ENCODE data around the gene RSPH1. TPM values are rescaled to one million over a fixed set of nuclear protein-coding genes. Genes with fewer than 3 reads are reported as not detected.

RSPH1 gene
- total RNA-seq, 1 experiment from 2014 or later, result 1.5 TPM

DNA sequence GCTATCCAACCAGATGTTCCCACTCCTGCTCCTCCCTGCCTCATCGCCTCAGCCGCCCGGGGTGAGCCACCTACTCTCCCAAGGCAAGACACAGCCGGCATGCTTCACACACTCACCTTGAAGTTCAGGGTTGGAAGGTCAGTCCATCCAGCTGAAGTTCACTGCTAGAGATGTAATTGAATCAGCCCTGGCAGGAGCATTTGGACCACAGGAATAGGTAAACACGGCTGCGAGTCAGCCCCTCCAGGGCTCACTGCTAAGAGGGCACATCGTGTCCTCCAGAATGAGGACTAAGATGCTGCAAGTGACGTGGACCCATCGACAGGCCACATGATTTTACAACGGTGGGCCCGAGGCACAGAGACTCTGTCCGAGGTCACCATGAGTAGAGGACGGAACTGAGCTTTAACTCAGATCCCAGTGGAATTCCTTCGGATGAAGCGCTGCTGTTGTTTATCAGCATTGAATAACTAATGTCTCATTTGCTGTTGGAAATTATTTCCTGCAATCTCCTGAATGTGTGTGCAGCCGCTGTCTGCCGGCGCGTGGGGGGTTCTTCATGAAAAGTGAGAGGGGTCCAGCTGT lies 41.9 kb downstream of the RSPH1 start:
- POLR2A ChIA-PET, result no interaction called here
- no peaks in the 10 kb centered on the region for H3K27me3 ChIP-seq (ENCODE audit: insufficient read depth, low read length)

More for the DNA sequence above, 41.9 kb downstream of the RSPH1 start:
- Histone ChIP-seq H3K4me1 (ENCODE audit: control insufficient read depth in 1 of 2, insufficient read depth in 2 of 2, low read length in 2 of 2) (peaks cover 6 to 13% of the 10 kb centered on the region in 2 experiments), H3K4me3 (replicated peaks in 1 of 2; ENCODE audit: low read depth in 1 of 2, low read length in 2 of 2) (no peak overlapping the region), H3K36me3 (ENCODE audit: control insufficient read depth in 1 of 2, insufficient read depth in 2 of 2, low read length in 2 of 2) (no peaks in the 10 kb centered on the region), H2AFZ (ENCODE audit: low read depth, low read length, poor library complexity, severe bottlenecking) (no peak overlapping the region), H3K9ac (ENCODE audit: low read length) (no peak overlapping the region), H4K20me1 (ENCODE audit: insufficient read depth) (no peaks in the 10 kb centered on the region), H3K79me2 (ENCODE audit: insufficient read depth, low read length) (no peaks in the 10 kb centered on the region), H3K27ac (ENCODE audit: low read depth, low read length) (no peak overlapping the region), H3K4me2 (ENCODE audit: low read length) (no peak overlapping the region), H3K9me3 (ENCODE audit: control insufficient read depth in 1 of 2, insufficient read depth in 1 of 2, low read depth in 1 of 2, low read length in 2 of 2) (no peaks in the 10 kb centered on the region), H3K9me2 (ENCODE audit: insufficient read depth) (no peaks in the 10 kb centered on the region)
- BruUV-seq (replicated peaks), result no TSS peak
- no peak for ATAC-seq
- ChIA-PET CTCF (no interaction called here), RAD21 (ENCODE audit: low non-redundant PET in 1 of 2, low total read pairs in 2 of 2, uncharacterized antibody in 2 of 2, unreplicated experiment in 2 of 2) (no interaction called here)
- TF ChIP-seq RAD21 (IDR thresholded peaks at IDR 0.05; ENCODE audit: low read depth), result no peak
- TF ChIP-seq TCF7L2 (IDR thresholded peaks at IDR 0.05; ENCODE audit: borderline replicate concordance, extremely low read depth, insufficient read depth, insufficient read length), result no peak
- no peak for TF ChIP-seq JUND (IDR thresholded peaks at IDR 0.05)
- TF ChIP-seq POLR2A (IDR thresholded peaks at IDR 0.05; ENCODE audit: borderline replicate concordance, extremely low read depth, insufficient read depth, insufficient read length), result no peak
- TF ChIP-seq ELF1 (IDR thresholded peaks at IDR 0.05; ENCODE audit: borderline replicate concordance, low read depth), result no peak
- TF ChIP-seq, protein P1, sequence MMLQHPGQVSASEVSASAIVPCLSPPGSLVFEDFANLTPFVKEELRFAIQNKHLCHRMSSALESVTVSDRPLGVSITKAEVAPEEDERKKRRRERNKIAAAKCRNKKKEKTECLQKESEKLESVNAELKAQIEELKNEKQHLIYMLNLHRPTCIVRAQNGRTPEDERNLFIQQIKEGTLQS (IDR thresholded peaks at IDR 0.05), result no peak
- TF ChIP-seq SP1 (IDR thresholded peaks at IDR 0.05; ENCODE audit: low read depth), result no peak
- TF ChIP-seq EZH2phosphoT487 (IDR thresholded peaks at IDR 0.05; ENCODE audit: borderline replicate concordance), result no peak
- TF ChIP-seq, protein P2, sequence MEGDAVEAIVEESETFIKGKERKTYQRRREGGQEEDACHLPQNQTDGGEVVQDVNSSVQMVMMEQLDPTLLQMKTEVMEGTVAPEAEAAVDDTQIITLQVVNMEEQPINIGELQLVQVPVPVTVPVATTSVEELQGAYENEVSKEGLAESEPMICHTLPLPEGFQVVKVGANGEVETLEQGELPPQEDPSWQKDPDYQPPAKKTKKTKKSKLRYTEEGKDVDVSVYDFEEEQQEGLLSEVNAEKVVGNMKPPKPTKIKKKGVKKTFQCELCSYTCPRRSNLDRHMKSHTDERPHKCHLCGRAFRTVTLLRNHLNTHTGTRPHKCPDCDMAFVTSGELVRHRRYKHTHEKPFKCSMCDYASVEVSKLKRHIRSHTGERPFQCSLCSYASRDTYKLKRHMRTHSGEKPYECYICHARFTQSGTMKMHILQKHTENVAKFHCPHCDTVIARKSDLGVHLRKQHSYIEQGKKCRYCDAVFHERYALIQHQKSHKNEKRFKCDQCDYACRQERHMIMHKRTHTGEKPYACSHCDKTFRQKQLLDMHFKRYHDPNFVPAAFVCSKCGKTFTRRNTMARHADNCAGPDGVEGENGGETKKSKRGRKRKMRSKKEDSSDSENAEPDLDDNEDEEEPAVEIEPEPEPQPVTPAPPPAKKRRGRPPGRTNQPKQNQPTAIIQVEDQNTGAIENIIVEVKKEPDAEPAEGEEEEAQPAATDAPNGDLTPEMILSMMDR (IDR thresholded peaks at IDR 0.05 in 2 of 3, conservative IDR thresholded peaks at IDR 0.05 in 1 of 3; ENCODE audit: borderline replicate concordance in 1 of 3, insufficient read depth in 1 of 3, low read depth in 2 of 3, low read length in 2 of 3), result no peak
- no peak for TF ChIP-seq EZH2 (IDR thresholded peaks at IDR 0.05)
- TF ChIP-seq, protein P3, sequence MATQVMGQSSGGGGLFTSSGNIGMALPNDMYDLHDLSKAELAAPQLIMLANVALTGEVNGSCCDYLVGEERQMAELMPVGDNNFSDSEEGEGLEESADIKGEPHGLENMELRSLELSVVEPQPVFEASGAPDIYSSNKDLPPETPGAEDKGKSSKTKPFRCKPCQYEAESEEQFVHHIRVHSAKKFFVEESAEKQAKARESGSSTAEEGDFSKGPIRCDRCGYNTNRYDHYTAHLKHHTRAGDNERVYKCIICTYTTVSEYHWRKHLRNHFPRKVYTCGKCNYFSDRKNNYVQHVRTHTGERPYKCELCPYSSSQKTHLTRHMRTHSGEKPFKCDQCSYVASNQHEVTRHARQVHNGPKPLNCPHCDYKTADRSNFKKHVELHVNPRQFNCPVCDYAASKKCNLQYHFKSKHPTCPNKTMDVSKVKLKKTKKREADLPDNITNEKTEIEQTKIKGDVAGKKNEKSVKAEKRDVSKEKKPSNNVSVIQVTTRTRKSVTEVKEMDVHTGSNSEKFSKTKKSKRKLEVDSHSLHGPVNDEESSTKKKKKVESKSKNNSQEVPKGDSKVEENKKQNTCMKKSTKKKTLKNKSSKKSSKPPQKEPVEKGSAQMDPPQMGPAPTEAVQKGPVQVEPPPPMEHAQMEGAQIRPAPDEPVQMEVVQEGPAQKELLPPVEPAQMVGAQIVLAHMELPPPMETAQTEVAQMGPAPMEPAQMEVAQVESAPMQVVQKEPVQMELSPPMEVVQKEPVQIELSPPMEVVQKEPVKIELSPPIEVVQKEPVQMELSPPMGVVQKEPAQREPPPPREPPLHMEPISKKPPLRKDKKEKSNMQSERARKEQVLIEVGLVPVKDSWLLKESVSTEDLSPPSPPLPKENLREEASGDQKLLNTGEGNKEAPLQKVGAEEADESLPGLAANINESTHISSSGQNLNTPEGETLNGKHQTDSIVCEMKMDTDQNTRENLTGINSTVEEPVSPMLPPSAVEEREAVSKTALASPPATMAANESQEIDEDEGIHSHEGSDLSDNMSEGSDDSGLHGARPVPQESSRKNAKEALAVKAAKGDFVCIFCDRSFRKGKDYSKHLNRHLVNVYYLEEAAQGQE (IDR thresholded peaks at IDR 0.05; ENCODE audit: low read depth), result no peak
- no peak for DNase-seq (ENCODE audit: low read depth, low spot score)
- intact Hi-C loops (cut with micrococcal nuclease), result loop anchor here (5.0 to 10.0 kb wide), 3 partner anchors 63 to 119 kb away; no protein-coding TSS in a partner anchor
